K562 (cell line): Measurements from ENCODE around the gene LRRC74B. TPM values are rescaled to one million over a fixed set of nuclear protein-coding genes. Genes with fewer than 3 reads are reported as not detected.

Experiments used
- ARID3B ChIP-seq: fragments of 250-450 bp; sonication (Bioruptor Pico); IDR thresholded peaks from 2 replicates; pipeline ENCODE4 v1.4.0; 2020; ENCODE audit warnings: borderline replicate concordance
- CCNT2 ChIP-seq: IDR thresholded peaks from 2 replicates; pipeline ENCODE4 v1.6.1; 2011; ENCODE audit warnings: borderline replicate concordance, low read depth, mild to moderate bottlenecking, moderate library complexity, mixed read lengths, low read length; ENCODE audit not compliant: insufficient read length; ENCODE audit errors: extremely low read depth
- CHD1 ChIP-seq: fragments of 200-600 bp; sonication (generic); IDR thresholded peaks from one replicate; pipeline ENCODE4 v1.6.1; 2012; ENCODE audit warnings: mild to moderate bottlenecking, moderate library complexity, low read length, inconsistent platforms
- CHD2 ChIP-seq: IDR thresholded peaks from 2 replicates; pipeline ENCODE4 v1.6.1; 2011; ENCODE audit warnings: low read depth, low read length
- GTF3C2 ChIP-seq: IDR thresholded peaks from 3 replicates; pipeline ENCODE4 v1.6.1; 2011; ENCODE audit warnings: borderline replicate concordance, mild to moderate bottlenecking, moderate library complexity; ENCODE audit not compliant: insufficient read length; ENCODE audit errors: extremely low read depth
- HBP1 ChIP-seq: fragments of 450-650 bp; formaldehyde crosslinking; IDR thresholded peaks from 2 replicates; pipeline ENCODE4 v1.4.0; 2022; ENCODE audit warnings: missing genetic modification characterization
- HDAC8 ChIP-seq: fragments of 450-650 bp; IDR thresholded peaks from 2 replicates; pipeline ENCODE4 v1.6.1; 2016; ENCODE audit warnings: mild to moderate bottlenecking, missing genetic modification characterization, moderate library complexity, missing compliant biosample characterization
- MBD2 ChIP-seq: sonication (generic); IDR thresholded peaks from 2 replicates; pipeline ENCODE4 v1.6.1; 2016; ENCODE audit warnings: low read depth, borderline replicate concordance
- MCM5 ChIP-seq: fragments of 450-650 bp; IDR thresholded peaks from 2 replicates; pipeline ENCODE4 v1.6.1; 2016; ENCODE audit warnings: low read depth
- MYC ChIP-seq, 2 experiments: fragments of 250-450 bp in 1 of 2; sonication (Bioruptor Pico) in 1 of 2; IDR thresholded peaks; 2 replicates each; pipeline versions ENCODE4 v1.5.1 to v1.6.1; 2012 to 2021; ENCODE audit warnings: low read depth in 2 of 2, borderline replicate concordance in 1 of 2, improper control_type of control experiment in 1 of 2, low read length in 1 of 2, mild to moderate bottlenecking in 1 of 2, moderate library complexity in 1 of 2
- NCOR1 ChIP-seq: fragments of 450-650 bp; IDR thresholded peaks from 2 replicates; pipeline ENCODE4 v1.6.1; 2016; ENCODE audit warnings: mild to moderate bottlenecking, moderate library complexity
- ZBTB9 ChIP-seq: fragments of 450-650 bp; formaldehyde crosslinking; IDR thresholded peaks from 2 replicates; pipeline ENCODE4 v1.4.0; 2020; ENCODE audit warnings: mild to moderate bottlenecking, moderate library complexity
- ZNF133 ChIP-seq: fragments of 250-450 bp; sonication (Bioruptor Pico); IDR thresholded peaks from 2 replicates; pipeline ENCODE4 v1.4.0; 2020; ENCODE audit warnings: mild to moderate bottlenecking
- ZNF263 ChIP-seq: sonication (generic); formaldehyde crosslinking; IDR thresholded peaks from 2 replicates; pipeline ENCODE4 v1.8.0; 2022; ENCODE audit warnings: mild to moderate bottlenecking, missing genetic modification reagents, borderline replicate concordance
- polyA plus RNA-seq, 8 experiments: library from polyadenylated mRNA; depleted of rRNA in 4 of 8; stranded (reverse) in 5 of 8; unstranded in 3 of 8; fragments of >200 nt; fragmentation: Nextera tagmentation in 2 of 8; fragmentation: Illumina TruSeq in 1 of 8; extraction: Ambion mirVana in 2 of 8; extraction: Trizol in 1 of 8; gene quantifications; 2 replicates each; pipeline versions ENCODE4 v1.2.1 to v1.2.3, GENCODE V29; 2011 to 2014; ENCODE audit warnings: inconsistent platforms in 1 of 8, missing spikeins in 1 of 8
- total RNA-seq, 7 experiments: library from RNA; depleted of rRNA in 6 of 7; stranded (reverse); fragments of >200 nt in 6 of 7; fragmentation: Illumina TruSeq in 2 of 7; extraction: Trizol in 2 of 7; gene quantifications; 2 replicates each; pipeline versions ENCODE4 v1.2.1 to v1.2.3, GENCODE V29; 2011 to 2021; ENCODE audit warnings: low replicate concordance in 1 of 7
- TF ChIP-seq, protein P1 (sequence below): fragments of 450-650 bp; formaldehyde crosslinking; IDR thresholded peaks from 2 replicates; pipeline ENCODE4 v1.4.0; 2022; ENCODE audit warnings: mild to moderate bottlenecking, moderate library complexity
- TF ChIP-seq, protein P2 (sequence below), 2 experiments: IDR thresholded peaks; 2 replicates each; pipeline ENCODE4 v1.6.1; 2011; ENCODE audit warnings: borderline replicate concordance in 1 of 2, control low read depth in 1 of 2, low read depth in 1 of 2, low read length in 1 of 2, mild to moderate bottlenecking in 1 of 2, mixed read lengths in 1 of 2, moderate library complexity in 1 of 2; ENCODE audit not compliant: insufficient read depth in 1 of 2, insufficient read length in 1 of 2, poor library complexity in 1 of 2, severe bottlenecking in 1 of 2; ENCODE audit errors: extremely low read depth in 1 of 2

LRRC74B gene
- total and polyA plus RNA-seq, 9 of the 15 experiments (the other 6 are each of a cell fraction or from before 2014, with no cell fraction given): not detected

DNA sequence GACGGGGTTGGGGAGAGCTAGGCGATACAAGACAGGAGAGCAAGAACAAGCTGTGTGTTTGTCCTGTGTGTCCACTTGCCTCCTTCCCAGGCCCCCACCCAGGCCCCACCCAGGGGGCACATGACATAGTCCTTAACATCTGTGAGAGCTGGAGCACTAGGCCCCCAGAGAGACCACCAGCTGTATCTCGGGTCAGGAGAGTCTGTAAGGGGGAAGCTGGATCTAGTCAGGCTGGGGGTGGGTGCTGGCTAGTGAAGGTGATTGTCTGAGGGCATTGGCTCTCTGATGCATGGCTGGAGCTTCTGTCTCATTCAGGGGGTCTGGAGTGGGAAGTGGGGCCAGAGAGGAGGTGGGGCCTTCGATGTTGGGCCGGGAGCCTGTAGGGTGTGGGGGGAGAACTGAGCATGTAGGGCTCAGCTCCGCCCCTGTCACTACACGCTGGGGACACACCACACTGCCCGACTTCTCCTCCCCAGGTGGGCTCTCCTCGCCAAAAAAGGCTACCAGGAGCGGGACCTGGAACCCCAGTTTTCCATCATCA is 30.2 kb upstream of the LRRC74B start (continued):
- no peak for TF ChIP-seq GTF3C2
- no peak; the same call in 1 of the 2 replicates for TF ChIP-seq MYC (IDR thresholded peaks at IDR 0.05; ENCODE audit: low read depth, low read length)
- 0 out of 2 replicates have a peak, but pooled peaks have one; percentile 39 for TF ChIP-seq MYC (CRISPR knock-in tag; IDR thresholded peaks at IDR 0.05; ENCODE audit: borderline replicate concordance, low read depth)
- peak; percentile 21; the same call in 1 of the 2 replicates for TF ChIP-seq HDAC8 (tag)
- TF ChIP-seq, protein P1, sequence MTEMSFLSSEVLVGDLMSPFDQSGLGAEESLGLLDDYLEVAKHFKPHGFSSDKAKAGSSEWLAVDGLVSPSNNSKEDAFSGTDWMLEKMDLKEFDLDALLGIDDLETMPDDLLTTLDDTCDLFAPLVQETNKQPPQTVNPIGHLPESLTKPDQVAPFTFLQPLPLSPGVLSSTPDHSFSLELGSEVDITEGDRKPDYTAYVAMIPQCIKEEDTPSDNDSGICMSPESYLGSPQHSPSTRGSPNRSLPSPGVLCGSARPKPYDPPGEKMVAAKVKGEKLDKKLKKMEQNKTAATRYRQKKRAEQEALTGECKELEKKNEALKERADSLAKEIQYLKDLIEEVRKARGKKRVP (CRISPR knock-in tag): peak; percentile 66
- TF ChIP-seq, protein P2, sequence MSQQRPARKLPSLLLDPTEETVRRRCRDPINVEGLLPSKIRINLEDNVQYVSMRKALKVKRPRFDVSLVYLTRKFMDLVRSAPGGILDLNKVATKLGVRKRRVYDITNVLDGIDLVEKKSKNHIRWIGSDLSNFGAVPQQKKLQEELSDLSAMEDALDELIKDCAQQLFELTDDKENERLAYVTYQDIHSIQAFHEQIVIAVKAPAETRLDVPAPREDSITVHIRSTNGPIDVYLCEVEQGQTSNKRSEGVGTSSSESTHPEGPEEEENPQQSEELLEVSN (IDR thresholded peaks at IDR 0.05; ENCODE audit: borderline replicate concordance in 1 of 2, extremely low read depth in 1 of 2, insufficient read depth in 1 of 2, insufficient read length in 1 of 2, low read depth in 1 of 2, low read length in 1 of 2, poor library complexity in 1 of 2, severe bottlenecking in 1 of 2): peak in 1 of 2 experiments; percentile 29
- TF ChIP-seq ARID3B (CRISPR knock-in tag): 0 out of 2 replicates have a peak, but pooled peaks have one; percentile 88
- TF ChIP-seq ZNF263 (CRISPR knock-in tag): no peak
- peak; percentile 92; the same call in 1 of the 2 replicates for TF ChIP-seq HBP1
- TF ChIP-seq CHD2: no peak
- no peak for TF ChIP-seq NCOR1
- TF ChIP-seq ZNF133 (CRISPR knock-in tag): peak; percentile 12; the same call in 1 of the 2 replicates
- peak; percentile 56 for TF ChIP-seq ZBTB9 (CRISPR knock-in tag)
- TF ChIP-seq CCNT2: no peak
- no peak for TF ChIP-seq MBD2
- peak; percentile 8 for TF ChIP-seq CHD1
- TF ChIP-seq MCM5: no peak
